ENCODE measurements around the gene INPP4B. TPM values are rescaled to one million over a fixed set of nuclear protein-coding genes. Genes with fewer than 3 reads are reported as not detected.
A peak's percentile ranks its signal among the peaks of the same experiment; 100 is the strongest.

INPP4B gene
- total RNA-seq, 1 experiment from 2014 or later: 114 TPM

DNA sequence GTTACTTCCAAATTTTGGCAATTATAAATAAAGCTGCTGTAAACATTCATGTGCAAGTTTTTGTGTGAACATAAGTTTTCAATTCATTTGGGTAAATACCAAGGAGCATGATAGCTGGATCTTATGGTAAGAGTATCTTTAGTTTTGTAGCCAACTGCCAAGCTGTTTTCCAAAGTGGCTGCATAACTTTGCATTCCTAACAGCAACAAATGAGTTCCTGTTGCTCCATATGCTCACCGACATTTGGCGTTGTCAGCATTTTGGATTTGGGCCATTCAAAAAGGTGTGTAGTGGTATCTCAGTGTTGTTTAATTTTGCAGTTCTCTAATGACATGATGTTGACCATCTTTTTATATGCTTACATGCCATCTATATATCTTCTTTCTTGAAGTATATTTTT lies 208.5 kb downstream of the INPP4B start:
- Mint-ChIP-seq H3K27me3 (ENCODE audit: unreplicated experiment) (no peaks in the 10 kb centered on the region), H3K4me1 (ENCODE audit: low read depth, unreplicated experiment) (no peaks in the 10 kb centered on the region), H3K9me3 (ENCODE audit: low read depth, unreplicated experiment) (no peaks in the 10 kb centered on the region), H3K27ac (ENCODE audit: unreplicated experiment) (no peak overlapping the region), H3K36me3 (ENCODE audit: insufficient read depth, unreplicated experiment) (no peaks in the 10 kb centered on the region), H3K4me3 (ENCODE audit: low read depth, unreplicated experiment) (no peak overlapping the region)
- TF ChIP-seq, protein P1, sequence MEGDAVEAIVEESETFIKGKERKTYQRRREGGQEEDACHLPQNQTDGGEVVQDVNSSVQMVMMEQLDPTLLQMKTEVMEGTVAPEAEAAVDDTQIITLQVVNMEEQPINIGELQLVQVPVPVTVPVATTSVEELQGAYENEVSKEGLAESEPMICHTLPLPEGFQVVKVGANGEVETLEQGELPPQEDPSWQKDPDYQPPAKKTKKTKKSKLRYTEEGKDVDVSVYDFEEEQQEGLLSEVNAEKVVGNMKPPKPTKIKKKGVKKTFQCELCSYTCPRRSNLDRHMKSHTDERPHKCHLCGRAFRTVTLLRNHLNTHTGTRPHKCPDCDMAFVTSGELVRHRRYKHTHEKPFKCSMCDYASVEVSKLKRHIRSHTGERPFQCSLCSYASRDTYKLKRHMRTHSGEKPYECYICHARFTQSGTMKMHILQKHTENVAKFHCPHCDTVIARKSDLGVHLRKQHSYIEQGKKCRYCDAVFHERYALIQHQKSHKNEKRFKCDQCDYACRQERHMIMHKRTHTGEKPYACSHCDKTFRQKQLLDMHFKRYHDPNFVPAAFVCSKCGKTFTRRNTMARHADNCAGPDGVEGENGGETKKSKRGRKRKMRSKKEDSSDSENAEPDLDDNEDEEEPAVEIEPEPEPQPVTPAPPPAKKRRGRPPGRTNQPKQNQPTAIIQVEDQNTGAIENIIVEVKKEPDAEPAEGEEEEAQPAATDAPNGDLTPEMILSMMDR (IDR thresholded peaks at IDR 0.05; ENCODE audit: unreplicated experiment): no peak
- intact Hi-C loops (cut with micrococcal nuclease; ENCODE audit: unreplicated experiment): no loop called here
- no TSS peak for BruUV-seq (replicated peaks)
- CTCF ChIA-PET: no interaction called here
- no peak for DNase-seq

DNA sequence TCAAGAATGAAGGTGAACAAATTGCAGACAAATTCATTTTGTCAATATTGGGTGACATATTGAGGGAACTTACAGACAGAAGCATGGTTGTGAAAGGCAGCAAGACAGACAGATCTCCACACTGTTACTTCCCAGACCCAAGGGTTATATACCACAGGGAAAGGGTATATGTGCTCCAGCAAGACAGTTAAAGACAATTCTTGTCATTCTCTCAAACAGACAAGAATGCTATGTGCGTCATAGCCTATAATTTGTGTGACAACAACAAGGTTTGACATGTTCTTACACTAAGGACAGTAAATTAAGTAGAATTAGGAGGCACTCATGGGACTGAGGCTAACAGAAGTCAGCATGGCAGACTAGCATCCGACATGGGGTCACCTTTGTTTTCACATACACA lies 214.3 kb downstream of the INPP4B start:
- H3K27me3 Mint-ChIP-seq (ENCODE audit: unreplicated experiment): no peaks in the 10 kb centered on the region
- no peak overlapping the region for H3K4me3 Mint-ChIP-seq (ENCODE audit: low read depth, unreplicated experiment)
- intact Hi-C loops (cut with micrococcal nuclease; ENCODE audit: unreplicated experiment): no loop called here
- BruUV-seq (replicated peaks): no TSS peak
- peaks cover 3% of the 10 kb centered on the region for H3K9me3 Mint-ChIP-seq (ENCODE audit: low read depth, unreplicated experiment)
- no peaks in the 10 kb centered on the region for H3K36me3 Mint-ChIP-seq (ENCODE audit: insufficient read depth, unreplicated experiment)
- DNase-seq: no peak
- H3K4me1 Mint-ChIP-seq (ENCODE audit: low read depth, unreplicated experiment): no peaks in the 10 kb centered on the region
- CTCF ChIA-PET: no interaction called here
- no peak overlapping the region for H3K27ac Mint-ChIP-seq (ENCODE audit: unreplicated experiment)
- TF ChIP-seq, protein P1 (IDR thresholded peaks at IDR 0.05; ENCODE audit: unreplicated experiment): no peak

DNA sequence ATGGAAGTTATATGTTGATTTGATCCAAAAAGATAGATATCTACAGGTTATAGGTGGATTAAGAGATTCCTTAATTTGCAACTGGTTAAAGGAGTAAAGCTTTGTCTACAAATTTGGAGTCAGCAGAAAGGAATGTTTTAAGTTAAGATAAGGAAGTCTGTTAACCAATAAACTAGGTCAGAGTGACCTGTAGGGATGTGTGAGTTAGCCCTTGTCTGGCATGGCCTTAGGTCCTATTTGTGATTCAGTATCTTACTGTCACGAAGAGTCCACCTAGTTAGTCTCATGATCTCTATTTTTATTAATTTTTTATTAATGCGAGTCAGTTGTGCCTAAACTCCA lies 230.8 kb downstream of the INPP4B start:
- H3K27ac Mint-ChIP-seq (ENCODE audit: unreplicated experiment): peak overlapping the region; percentile 91
- CTCF ChIA-PET: interaction anchor here (1.2 kb wide), 1 partner anchor 48 kb away, joined by 3 read pairs; no protein-coding TSS in a partner anchor
- H3K36me3 Mint-ChIP-seq (ENCODE audit: insufficient read depth, unreplicated experiment): peaks cover 4% of the 10 kb centered on the region
- peak overlapping the region; percentile 31 for H3K4me3 Mint-ChIP-seq (ENCODE audit: low read depth, unreplicated experiment)
- no peaks in the 10 kb centered on the region for H3K27me3 Mint-ChIP-seq (ENCODE audit: unreplicated experiment)
- TF ChIP-seq, protein P1 (IDR thresholded peaks at IDR 0.05; ENCODE audit: unreplicated experiment): no peak
- no peak for DNase-seq
- BruUV-seq (replicated peaks): no TSS peak
- intact Hi-C loops (cut with micrococcal nuclease; ENCODE audit: unreplicated experiment): loop anchor here (2.0 kb wide), 1 partner anchor 106 kb away; no protein-coding TSS in a partner anchor
- peaks cover 28% of the 10 kb centered on the region for H3K4me1 Mint-ChIP-seq (ENCODE audit: low read depth, unreplicated experiment)
- peaks cover 5% of the 10 kb centered on the region for H3K9me3 Mint-ChIP-seq (ENCODE audit: low read depth, unreplicated experiment)

DNA sequence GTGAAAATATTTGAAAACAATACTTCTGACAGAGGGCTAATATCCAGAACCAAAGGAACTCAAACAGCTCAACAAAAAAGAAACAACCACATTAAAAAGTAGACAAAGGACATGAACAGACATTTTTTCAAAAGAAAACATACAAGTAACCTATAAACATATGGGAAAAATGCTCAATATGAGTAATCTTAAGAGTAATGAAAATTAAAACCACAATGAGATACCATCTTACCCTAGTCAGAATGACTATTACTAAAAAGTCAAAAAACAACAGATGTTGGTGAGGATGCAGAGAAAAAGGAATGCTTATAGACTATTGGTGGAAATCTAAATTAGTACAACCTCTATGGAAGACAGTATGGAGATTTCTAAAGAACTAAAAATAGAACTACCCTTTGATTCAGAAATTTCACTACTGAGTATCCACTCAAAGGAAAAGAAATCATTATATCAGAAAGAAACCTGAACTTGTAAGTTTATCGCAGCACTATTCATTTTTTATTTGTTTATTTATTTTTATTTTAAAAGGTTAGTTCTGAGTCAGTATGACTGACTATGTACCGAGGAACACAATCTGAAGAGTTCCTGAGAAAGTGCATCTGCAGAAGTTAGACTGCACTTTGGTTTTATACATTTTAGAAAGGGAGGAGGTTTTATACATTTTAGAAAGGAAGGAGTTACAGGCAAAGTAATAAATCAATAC lies 231.3 kb downstream of the INPP4B start:
- TF ChIP-seq, protein P1 (IDR thresholded peaks at IDR 0.05; ENCODE audit: unreplicated experiment): no peak
- BruUV-seq (replicated peaks): no TSS peak
- Mint-ChIP-seq H3K9me3 (ENCODE audit: low read depth, unreplicated experiment) (peaks cover 5% of the 10 kb centered on the region), H3K4me1 (ENCODE audit: low read depth, unreplicated experiment) (peaks cover 28% of the 10 kb centered on the region), H3K27ac (ENCODE audit: unreplicated experiment) (peak overlapping the region; percentile 91), H3K27me3 (ENCODE audit: unreplicated experiment) (no peaks in the 10 kb centered on the region), H3K4me3 (ENCODE audit: low read depth, unreplicated experiment) (peak overlapping the region; percentile 31), H3K36me3 (ENCODE audit: insufficient read depth, unreplicated experiment) (peaks cover 4% of the 10 kb centered on the region)
- CTCF ChIA-PET: interaction anchor here (1.2 kb wide), 1 partner anchor 47 kb away, joined by 3 read pairs; no protein-coding TSS in a partner anchor
- no peak for DNase-seq
- intact Hi-C loops (cut with micrococcal nuclease; ENCODE audit: unreplicated experiment): loop anchor here (2.0 kb wide), 1 partner anchor 106 kb away; no protein-coding TSS in a partner anchor
